Subcutaneous abdominal adipose tissue (tissue), 5 donors: ENCODE data around the gene TSPAN31.

Experiments
- H3K27ac ChIP-seq: one replicate; pipeline ENCODE4 v1.7.0; 2013; ENCODE audit warnings: low read depth, mild to moderate bottlenecking, inconsistent platforms, low read length, moderate library complexity
- H3K27me3 ChIP-seq, 5 donors: one replicate each; pipeline ENCODE4 v1.7.0; 2013; ENCODE audit warnings: low read length in 5 of 5, inconsistent platforms in 1 of 5; ENCODE audit not compliant: control insufficient read depth in 5 of 5, insufficient read depth in 4 of 5
- H3K36me3 ChIP-seq, 5 donors: one replicate each; pipeline ENCODE4 v1.7.0; 2013; ENCODE audit warnings: low read length in 5 of 5; ENCODE audit not compliant: control insufficient read depth in 5 of 5, insufficient read depth in 5 of 5
- H3K4me1 ChIP-seq, 5 donors: one replicate each; pipeline ENCODE4 v1.7.0; 2013; ENCODE audit warnings: low read length in 5 of 5, mild to moderate bottlenecking in 3 of 5, moderate library complexity in 1 of 5; ENCODE audit not compliant: control insufficient read depth in 5 of 5, insufficient read depth in 5 of 5
- H3K4me3 ChIP-seq, 5 donors: one replicate each; pipeline ENCODE4 v1.7.0; 2013; ENCODE audit warnings: low read length in 5 of 5, low read depth in 1 of 5
- H3K9ac ChIP-seq, 5 donors: one replicate each; pipeline ENCODE4 v1.7.0; 2013; ENCODE audit warnings: low read length in 5 of 5, mild to moderate bottlenecking in 4 of 5, moderate library complexity in 3 of 5
- H3K9me3 ChIP-seq, 5 donors: one replicate each; pipeline ENCODE4 v1.7.0; 2013; ENCODE audit warnings: low read length in 5 of 5; ENCODE audit not compliant: control insufficient read depth in 5 of 5
- donor health status: healthy.
- donor health status: healthy.
- donor health status: healthy.
- donor health status: healthy.
- donor health status: healthy.

The TSPAN31 gene

GRCh38 chr12:57781244-57781643 lies 36.4 kb downstream of the TSPAN31 start:
- Histone ChIP-seq H3K4me3 (no peak overlapping the region), H3K27me3 (no peaks in the 10 kb centered on the region)

GRCh38 chr12:57781801-57782200 lies 37.0 kb downstream of the TSPAN31 start:
- Histone ChIP-seq H3K4me1 (peaks cover 5 to 21% (median 15%) of the 10 kb centered on the region in 5 donors), H3K9ac (no peak overlapping the region), H3K27me3 (no peaks in the 10 kb centered on the region), H3K9me3 (no peaks in the 10 kb centered on the region), H3K27ac (no peak overlapping the region), H3K36me3 (peaks cover 7 to 28% (median 24%) of the 10 kb centered on the region in 5 donors), H3K4me3 (no peak overlapping the region)

More at GRCh38 chr12:57781244-57781643, 36.4 kb downstream of the TSPAN31 start:
- Histone ChIP-seq H3K9me3 (no peaks in the 10 kb centered on the region), H3K4me1 (peaks cover 5 to 21% (median 15%) of the 10 kb centered on the region in 5 donors), H3K27ac (no peak overlapping the region), H3K36me3 (peaks cover 2 to 23% (median 18%) of the 10 kb centered on the region in 5 donors), H3K9ac (no peak overlapping the region)

DNA sequence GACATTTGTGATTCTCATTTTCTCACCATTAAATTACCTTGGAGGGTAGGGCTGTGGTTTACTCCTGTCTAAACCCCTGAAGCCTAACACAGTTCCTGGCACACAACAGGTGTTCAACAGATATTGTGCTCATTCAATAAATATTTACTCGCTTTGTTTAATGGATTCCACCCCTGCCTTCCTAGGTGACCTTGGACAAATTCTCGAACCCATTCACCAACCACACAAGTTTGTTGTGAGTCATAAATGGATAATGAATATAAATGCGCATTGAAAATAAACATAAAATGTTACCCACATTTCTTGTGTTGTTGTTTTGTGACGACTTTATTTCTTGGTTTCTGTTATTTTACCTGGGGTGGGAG lies 37.4 kb downstream of the TSPAN31 start:
- Histone ChIP-seq H3K9me3 (no peaks in the 10 kb centered on the region), H3K27ac (no peak overlapping the region), H3K4me3 (peak overlapping the region in 3 of 5 donors; percentile 100), H3K9ac (peak overlapping the region in 1 of 5 donors; percentile 87), H3K4me1 (peaks cover 5 to 21% (median 15%) of the 10 kb centered on the region in 5 donors), H3K36me3 (peaks cover 12 to 32% (median 28%) of the 10 kb centered on the region in 5 donors), H3K27me3 (no peaks in the 10 kb centered on the region)

DNA sequence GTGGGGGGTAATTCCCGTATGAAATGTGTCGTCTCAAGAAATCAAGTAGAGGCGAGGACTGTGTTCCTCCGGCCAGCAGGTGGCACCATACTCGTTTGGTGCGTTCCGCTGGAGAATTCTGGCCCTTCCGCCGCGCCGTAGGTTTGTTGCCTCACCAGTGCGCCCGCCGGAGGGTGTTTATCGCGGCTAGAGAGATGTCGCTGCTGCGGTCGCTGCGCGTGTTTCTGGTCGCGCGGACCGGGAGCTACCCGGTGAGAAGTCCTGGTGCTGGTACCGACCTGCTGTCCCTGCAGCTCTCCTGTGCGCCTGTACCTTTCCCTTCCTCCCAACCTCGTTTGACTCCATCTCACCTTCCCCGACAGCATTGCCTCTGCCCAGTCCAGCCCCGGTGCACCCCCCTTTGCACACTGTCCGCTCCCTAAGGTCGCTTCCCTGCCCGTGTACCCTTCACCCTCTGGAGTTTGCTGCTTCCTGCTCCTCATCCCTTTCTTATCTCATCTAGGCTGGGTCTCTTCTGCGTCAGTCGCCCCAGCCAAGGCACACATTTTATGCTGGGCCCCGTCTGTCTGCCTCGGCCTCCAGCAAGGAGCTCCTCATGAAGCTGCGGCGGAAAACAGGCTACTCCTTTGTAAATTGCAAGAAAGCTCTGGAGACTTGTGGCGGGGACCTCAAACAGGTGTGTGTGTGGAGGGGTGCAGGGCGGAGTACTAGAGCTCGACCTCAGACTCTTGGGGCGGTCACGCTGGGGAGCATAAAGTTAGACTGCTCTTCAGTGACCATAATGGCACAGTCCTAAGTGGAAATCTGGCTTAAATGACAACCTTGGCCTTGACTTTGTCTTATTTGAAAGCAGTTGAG lies 38.0 kb downstream of the TSPAN31 start, which contains the start of gene TSFM:
TSS of gene TSFM (plus strand) at position 180 of the 858 bp plus-strand sequence. CDS start at position 195, 15 bp downstream.
- peak within 1 kb of the TSS; percentile 87 to 100 (median 92) for H3K9ac ChIP-seq
- H3K4me3 ChIP-seq: peak within 1 kb of the TSS; percentile 94 to 100 (median 100)
- H3K27ac ChIP-seq: peak within 1 kb of the TSS; percentile 77
- H3K27me3 ChIP-seq: no peaks in the 10 kb centered on the region
- peaks cover 13 to 36% (median 30%) of the 10 kb centered on the region in 5 donors for H3K36me3 ChIP-seq
- no peaks in the 10 kb centered on the region for H3K9me3 ChIP-seq
- H3K4me1 ChIP-seq: peaks cover 5 to 21% (median 15%) of the 10 kb centered on the region in 5 donors

DNA sequence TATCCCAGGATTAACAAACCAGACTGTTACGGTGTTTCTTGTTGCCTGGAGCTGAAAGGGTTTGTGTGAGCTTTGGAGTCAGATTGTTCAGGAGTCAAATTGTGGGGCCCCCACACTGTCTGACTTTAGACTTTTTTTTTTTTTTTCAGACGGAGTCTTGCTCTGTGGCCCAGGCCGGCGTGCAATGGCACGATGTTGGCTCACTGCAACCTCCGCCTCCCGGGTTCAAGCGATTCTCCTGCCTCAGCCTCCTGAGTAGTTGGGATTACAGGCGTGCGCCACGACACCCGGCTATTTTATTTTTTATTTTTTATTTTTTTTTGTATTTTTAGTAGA lies 38.6 kb downstream of the TSPAN31 start:
- peaks cover 13 to 40% (median 31%) of the 10 kb centered on the region in 5 donors for H3K36me3 ChIP-seq
- H3K9me3 ChIP-seq: no peaks in the 10 kb centered on the region
- H3K27me3 ChIP-seq: no peaks in the 10 kb centered on the region
- peak overlapping the region; percentile 77 for H3K27ac ChIP-seq
- peak overlapping the region; percentile 94 to 100 (median 100) for H3K4me3 ChIP-seq
- H3K9ac ChIP-seq: peak overlapping the region; percentile 87 to 100 (median 92)
- H3K4me1 ChIP-seq: peaks cover 5 to 21% (median 15%) of the 10 kb centered on the region in 5 donors

GRCh38 chr12:57783861-57784260 lies 39.0 kb downstream of the TSPAN31 start:
- Histone ChIP-seq H3K9ac (no peak overlapping the region), H3K27ac (no peak overlapping the region), H3K4me1 (peaks cover 5 to 21% (median 15%) of the 10 kb centered on the region in 5 donors), H3K27me3 (no peaks in the 10 kb centered on the region), H3K9me3 (no peaks in the 10 kb centered on the region), H3K4me3 (no peak overlapping the region), H3K36me3 (peaks cover 13 to 44% (median 33%) of the 10 kb centered on the region in 5 donors)

DNA sequence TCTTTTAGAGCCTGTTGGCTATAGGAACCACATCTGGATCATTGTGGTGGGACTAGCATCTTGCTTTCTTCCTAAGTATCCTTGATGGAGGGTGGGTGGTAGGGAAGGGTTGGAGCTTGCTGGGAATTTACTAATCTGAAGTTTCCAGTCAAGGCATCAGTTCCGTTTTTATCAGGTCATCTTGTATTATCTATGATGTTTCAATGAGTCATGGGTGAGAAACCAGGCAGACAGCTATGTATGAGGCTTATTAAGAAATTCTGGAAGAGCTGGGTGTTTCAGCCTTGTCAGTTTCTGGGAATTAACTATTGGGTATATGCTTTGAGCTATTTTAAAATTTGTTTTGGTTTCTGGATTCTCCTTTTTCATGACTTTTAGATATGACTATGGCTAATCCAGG lies 49.1 kb downstream of the TSPAN31 start:
- peaks cover 35 to 77% (median 59%) of the 10 kb centered on the region in 5 donors for H3K36me3 ChIP-seq
- H3K9me3 ChIP-seq: no peaks in the 10 kb centered on the region
- H3K4me3 ChIP-seq: no peak overlapping the region
- no peaks in the 10 kb centered on the region for H3K27me3 ChIP-seq
- H3K9ac ChIP-seq: no peak overlapping the region
- no peak overlapping the region for H3K27ac ChIP-seq
- H3K4me1 ChIP-seq: no peaks in the 10 kb centered on the region

DNA sequence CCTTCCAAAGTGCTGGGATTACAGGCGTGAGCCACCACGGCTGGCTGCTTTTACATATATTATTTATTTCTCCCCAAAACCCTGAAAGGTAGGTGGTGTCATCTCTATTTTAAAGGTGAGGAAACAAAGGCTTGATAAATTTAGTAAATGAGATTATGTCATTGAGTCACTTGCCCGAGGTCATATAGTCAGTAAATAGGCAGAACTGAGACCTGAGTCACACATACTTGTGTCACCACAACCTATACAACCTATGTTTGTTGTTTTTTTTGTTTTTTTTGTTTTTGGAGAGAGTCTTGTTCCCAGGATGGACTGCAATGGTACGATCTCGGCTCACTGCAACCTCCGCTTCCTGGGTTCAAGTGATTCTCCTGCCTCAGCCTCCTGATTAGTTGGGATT lies 50.5 kb downstream of the TSPAN31 start:
- Histone ChIP-seq H3K9ac (no peak overlapping the region), H3K9me3 (no peaks in the 10 kb centered on the region), H3K27me3 (no peaks in the 10 kb centered on the region), H3K36me3 (peaks cover 44 to 81% (median 64%) of the 10 kb centered on the region in 5 donors), H3K4me1 (no peaks in the 10 kb centered on the region), H3K27ac (no peak overlapping the region), H3K4me3 (no peak overlapping the region)

DNA sequence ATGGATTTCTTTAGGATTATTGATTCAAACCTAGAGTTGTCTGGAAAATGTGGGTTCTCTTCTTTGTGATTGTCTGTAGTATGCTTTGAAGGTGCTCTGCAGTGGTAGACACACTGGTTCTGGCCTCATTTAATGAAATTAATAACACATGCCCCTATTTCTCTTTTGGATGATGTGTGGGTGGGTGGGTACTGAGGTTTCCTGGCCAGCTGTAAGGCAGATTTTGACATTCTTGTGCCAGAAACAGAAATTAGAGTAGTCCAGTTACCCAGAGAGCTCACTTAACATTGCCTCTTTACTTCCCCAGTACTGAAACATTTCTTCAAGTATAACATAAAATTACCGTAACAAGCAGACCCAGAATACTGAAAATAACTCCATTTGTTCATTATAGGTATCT lies 52.2 kb downstream of the TSPAN31 start:
- Histone ChIP-seq H3K4me3 (no peak overlapping the region), H3K27me3 (no peaks in the 10 kb centered on the region), H3K36me3 (peaks cover 40 to 90% (median 73%) of the 10 kb centered on the region in 5 donors), H3K4me1 (no peaks in the 10 kb centered on the region), H3K27ac (no peak overlapping the region), H3K9me3 (no peaks in the 10 kb centered on the region), H3K9ac (no peak overlapping the region)

DNA sequence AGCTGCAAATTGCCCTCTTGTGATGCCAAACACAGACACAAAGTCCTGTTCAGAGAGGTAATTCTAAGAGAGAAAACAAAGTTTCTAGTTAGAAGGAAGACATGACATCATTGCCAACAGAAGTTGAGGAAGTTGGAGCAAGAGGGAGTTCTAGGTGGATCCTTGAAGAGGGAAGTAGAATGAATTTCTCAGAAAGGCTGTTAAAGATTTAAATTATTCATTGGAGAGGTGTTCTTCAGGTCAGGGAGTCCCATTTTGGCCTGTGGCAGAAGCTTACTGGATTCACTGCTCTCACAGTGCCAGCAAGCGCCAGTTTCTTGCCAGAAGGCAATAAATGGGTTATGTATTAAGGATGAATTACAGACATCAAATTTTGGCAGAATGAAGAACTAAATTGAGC lies 53.1 kb downstream of the TSPAN31 start:
- Histone ChIP-seq H3K4me3 (no peak overlapping the region), H3K9ac (no peak overlapping the region), H3K36me3 (peaks cover 42 to 90% (median 75%) of the 10 kb centered on the region in 5 donors), H3K27ac (no peak overlapping the region), H3K27me3 (no peaks in the 10 kb centered on the region), H3K9me3 (no peaks in the 10 kb centered on the region), H3K4me1 (no peaks in the 10 kb centered on the region)
